ENCODE data around the gene DOK3. TPM values are rescaled to one million over a fixed set of nuclear protein-coding genes. Genes with fewer than 3 reads are reported as not detected.
A peak's percentile ranks its signal among the peaks of the same experiment; 100 is the strongest.

The DOK3 gene
- total and polyA plus RNA-seq, 2 of the 13 experiments (the other 11 are each of a cell fraction or from before 2014, with no cell fraction given) = 1.4 to 1.5 TPM

GRCh38 chr5:177472460-177473442 is 36.9 kb downstream of the DOK3 start (continued):
- TF ChIP-seq BCL3 (CRISPR knock-in tag; IDR thresholded peaks at IDR 0.05) = 0 out of 2 replicates have a peak, but pooled peaks have one; percentile 68
- TF ChIP-seq MATR3 (CRISPR knock-in tag; IDR thresholded peaks at IDR 0.05) = no peak
- TF ChIP-seq TBX2 (CRISPR knock-in tag; IDR thresholded peaks at IDR 0.05; ENCODE audit: borderline replicate concordance) = no peak
- TF ChIP-seq GTF3A (CRISPR knock-in tag; conservative IDR thresholded peaks at IDR 0.05) = no peak
- no peak for TF ChIP-seq ATM (IDR thresholded peaks at IDR 0.05; ENCODE audit: borderline replicate concordance)
- TF ChIP-seq ZNF549 (CRISPR knock-in tag; IDR thresholded peaks at IDR 0.05) = no peak
- no peak for TF ChIP-seq RBM39 (IDR thresholded peaks at IDR 0.05; ENCODE audit: low read depth, low read length, poor library complexity, severe bottlenecking)
- no peak for TF ChIP-seq SKIL (CRISPR knock-in tag; IDR thresholded peaks at IDR 0.05; ENCODE audit: borderline replicate concordance)
- TF ChIP-seq BRF2 (CRISPR knock-in tag; IDR thresholded peaks at IDR 0.05) = no peak
- peak; percentile 61; the same call in 1 of the 2 replicates for TF ChIP-seq ZNF281 (CRISPR knock-in tag; IDR thresholded peaks at IDR 0.05; ENCODE audit: borderline replicate concordance)
- peak; percentile 62 for TF ChIP-seq MYC (CRISPR knock-in tag; IDR thresholded peaks at IDR 0.05; ENCODE audit: borderline replicate concordance)
- no peak for TF ChIP-seq SOX5 (CRISPR knock-in tag; IDR thresholded peaks at IDR 0.05; ENCODE audit: borderline replicate concordance)
- 0 out of 2 replicates have a peak, but pooled peaks have one; percentile 15 for TF ChIP-seq NR2C2 (CRISPR knock-in tag; IDR thresholded peaks at IDR 0.05; ENCODE audit: borderline replicate concordance)
- TF ChIP-seq KDM5B (CRISPR knock-in tag; IDR thresholded peaks at IDR 0.05; ENCODE audit: borderline replicate concordance) = peak; percentile 25; the same call in 1 of the 2 replicates
- peak; percentile 24; the same call in 1 of the 2 replicates for TF ChIP-seq ARID4A (CRISPR knock-in tag; IDR thresholded peaks at IDR 0.05; ENCODE audit: borderline replicate concordance)
